Cardiac muscle cell (in vitro differentiated cells and primary cell): ENCODE data around the gene NTN5. TPM values are rescaled to one million over a fixed set of nuclear protein-coding genes. Genes with fewer than 3 reads are reported as not detected.

ENCODE experiments used
- DNase-seq, 2 donors: peaks; one replicate each; pipeline versions ENCODE4 v3.0.0 to v3.0.0-alpha.2; 2010 to 2017; ENCODE audit warnings: low read depth in 1 of 2, low spot score in 1 of 2
- H3K27ac ChIP-seq: fragments of 200-600 bp; sonication (generic); 2 replicates; pipeline ENCODE4 v1.5.1; 2016
- H3K27me3 ChIP-seq: fragments of 200-600 bp; sonication (generic); 2 replicates; pipeline ENCODE4 v1.6.0; 2016; ENCODE audit warnings: control low read depth
- H3K36me3 ChIP-seq: fragments of 200-600 bp; sonication (generic); 2 replicates; pipeline ENCODE4 v1.5.1; 2016; ENCODE audit warnings: control low read depth
- H3K4me1 ChIP-seq: fragments of 200-600 bp; sonication (generic); 2 replicates; pipeline ENCODE4 v1.8.1; 2017; ENCODE audit warnings: low read depth, mild to moderate bottlenecking, mixed run types
- H3K4me3 ChIP-seq: fragments of 200-600 bp; sonication (generic); 2 replicates; pipeline ENCODE4 v1.5.1; 2016; ENCODE audit warnings: mild to moderate bottlenecking
- H3K9me3 ChIP-seq: fragments of 200-600 bp; sonication (generic); 2 replicates; pipeline ENCODE4 v1.5.1; 2017; ENCODE audit warnings: low read depth, mild to moderate bottlenecking, control low read depth
- CTCF ChIP-seq: IDR thresholded peaks from 2 replicates; pipeline ENCODE4 v1.5.1; 2012; ENCODE audit warnings: low read depth, mild to moderate bottlenecking, low read length
- polyA plus RNA-seq: library from polyadenylated mRNA; unstranded; fragments of >200 nt; fragmentation: Nextera tagmentation; extraction: Ambion mirVana; gene quantifications from 2 replicates; pipeline ENCODE4 v1.2.1, GENCODE V29; 2016
- total RNA-seq: library from RNA; depleted of rRNA; stranded (reverse); fragments of >200 nt; gene quantifications from 2 replicates; pipeline ENCODE4 v1.2.3, GENCODE V29; 2016

Gene NTN5
- 0.07 and 4.1 TPM in 2 replicates for total RNA-seq
- 0.15 TPM in 1 of 2 replicates, not detected in the other for polyA plus RNA-seq

GRCh38 chr19:48672994-48673393 is at the start of gene NTN5:
NTN5 (minus strand) TSS chr19:48673017; CDS start chr19:48670986, 2,031 bp downstream.
- no peak for DNase-seq
- H3K27me3 ChIP-seq: no peaks in the 10 kb centered on the region
- H3K9me3 ChIP-seq: no peaks in the 10 kb centered on the region
- TF ChIP-seq CTCF: no peak
- H3K4me3 ChIP-seq: no peak within 1 kb of the TSS
- H3K27ac ChIP-seq: no peak within 1 kb of the TSS
- no peaks in the 10 kb centered on the region for H3K36me3 ChIP-seq
- H3K4me1 ChIP-seq: no peaks in the 10 kb centered on the region

- no peak for DNase-seq
- H3K36me3 ChIP-seq: no peaks in the 10 kb centered on the region
- no peak for TF ChIP-seq CTCF
- H3K9me3 ChIP-seq: no peaks in the 10 kb centered on the region
- H3K4me1 ChIP-seq: peaks cover 16% of the 10 kb centered on the region
- H3K27me3 ChIP-seq: no peaks in the 10 kb centered on the region
- no peak overlapping the region for H3K27ac ChIP-seq
- H3K4me3 ChIP-seq: no peak overlapping the region
Observed at GRCh38 chr19:48722196-48722708, 49.4 kb upstream of the NTN5 start.

- H3K27me3 ChIP-seq: no peaks in the 10 kb centered on the region
- peak overlapping the region; percentile 60 for H3K27ac ChIP-seq
- peak; percentile 100 for DNase-seq
- H3K4me3 ChIP-seq: peak overlapping the region; percentile 65
- H3K36me3 ChIP-seq: no peaks in the 10 kb centered on the region
- no peaks in the 10 kb centered on the region for H3K9me3 ChIP-seq
- H3K4me1 ChIP-seq: peaks cover 22% of the 10 kb centered on the region
- no peak for TF ChIP-seq CTCF
Observed at GRCh38 chr19:48720613-48721296, 47.9 kb upstream of the NTN5 start.

GRCh38 chr19:48720251-48720612 is 47.4 kb upstream of the NTN5 start:
- Histone ChIP-seq H3K4me3 (peak overlapping the region; percentile 65), H3K9me3 (no peaks in the 10 kb centered on the region), H3K27me3 (no peaks in the 10 kb centered on the region), H3K36me3 (no peaks in the 10 kb centered on the region), H3K4me1 (peaks cover 22% of the 10 kb centered on the region), H3K27ac (peak overlapping the region; percentile 60)
- TF ChIP-seq CTCF: no peak
- no peak for DNase-seq

GRCh38 chr19:48719263-48720171 is 46.7 kb upstream of the NTN5 start, which contains the start of gene MAMSTR:
MAMSTR (minus strand) TSS chr19:48719725; CDS start chr19:48719031, 694 bp downstream.
- Histone ChIP-seq H3K9me3 (no peaks in the 10 kb centered on the region), H3K4me1 (peaks cover 26% of the 10 kb centered on the region), H3K27me3 (no peaks in the 10 kb centered on the region), H3K36me3 (no peaks in the 10 kb centered on the region), H3K4me3 (peak within 1 kb of the TSS; percentile 65), H3K27ac (peak within 1 kb of the TSS; percentile 60)
- TF ChIP-seq CTCF: no peak
- DNase-seq: no peak
